Fibroblast of peridontal ligament (primary cell): ENCODE results near the gene RASGRP4.

Source experiments
- DNase-seq: peaks from one replicate; pipeline ENCODE4 v3.0.0-alpha.2; 2010; ENCODE audit errors: extremely low read depth

The RASGRP4 gene

DNA sequence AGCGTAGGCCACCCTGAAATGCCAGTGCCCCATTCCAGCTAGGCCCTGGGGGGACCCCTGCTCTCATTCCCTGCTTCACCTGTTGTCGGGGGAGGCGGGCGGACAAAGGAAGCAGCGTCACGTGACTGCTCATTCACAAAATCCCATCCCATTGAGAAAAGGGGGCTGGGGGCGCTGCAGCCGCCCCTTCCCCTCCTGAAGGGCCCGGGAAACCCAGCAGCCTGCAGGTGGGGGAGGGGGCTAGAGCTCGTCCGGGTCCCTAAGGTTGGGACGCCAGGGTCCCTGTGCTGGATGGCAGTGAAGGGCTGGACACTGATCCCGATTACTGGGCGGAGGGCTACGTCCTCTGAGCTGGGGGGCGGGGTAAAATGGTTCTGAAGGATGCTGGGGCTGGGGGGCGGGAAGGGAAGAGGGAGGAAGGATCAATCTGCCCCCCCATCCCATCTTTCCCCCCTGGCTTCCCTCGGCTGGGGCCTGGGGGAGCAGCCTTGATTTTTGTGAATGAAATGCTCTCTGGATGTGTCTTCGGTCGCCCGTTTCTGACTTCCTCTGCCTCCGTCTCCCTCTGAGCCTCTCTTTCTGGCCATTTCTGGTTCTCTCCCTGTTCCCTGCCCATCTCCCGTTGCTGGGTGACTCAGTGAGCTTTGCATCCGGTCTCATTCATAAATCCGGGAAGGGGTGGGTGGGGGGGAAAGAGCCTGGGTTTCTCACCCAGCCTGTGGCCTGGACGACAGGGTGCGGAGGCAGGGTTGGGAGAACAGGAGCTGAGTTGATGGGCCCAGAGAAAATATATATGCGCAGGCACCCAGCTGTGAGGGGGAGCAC, 36.7 kb downstream of the RASGRP4 start:
- peak; percentile 62 for DNase-seq

GRCh38 chr19:38388349-38389100, 37.5 kb downstream of the RASGRP4 start, which contains the start of gene SPRED3:
Gene SPRED3 (plus strand): TSS chr19:38388697. CDS start chr19:38390303, 1,606 bp downstream.
- no peak for DNase-seq

GRCh38 chr19:38387550-38388348, 38.3 kb downstream of the RASGRP4 start, which contains the start of gene GGN:
Gene GGN (minus strand): TSS chr19:38388034. CDS start chr19:38387261, 773 bp downstream.
- DNase-seq: peak; percentile 92

DNA sequence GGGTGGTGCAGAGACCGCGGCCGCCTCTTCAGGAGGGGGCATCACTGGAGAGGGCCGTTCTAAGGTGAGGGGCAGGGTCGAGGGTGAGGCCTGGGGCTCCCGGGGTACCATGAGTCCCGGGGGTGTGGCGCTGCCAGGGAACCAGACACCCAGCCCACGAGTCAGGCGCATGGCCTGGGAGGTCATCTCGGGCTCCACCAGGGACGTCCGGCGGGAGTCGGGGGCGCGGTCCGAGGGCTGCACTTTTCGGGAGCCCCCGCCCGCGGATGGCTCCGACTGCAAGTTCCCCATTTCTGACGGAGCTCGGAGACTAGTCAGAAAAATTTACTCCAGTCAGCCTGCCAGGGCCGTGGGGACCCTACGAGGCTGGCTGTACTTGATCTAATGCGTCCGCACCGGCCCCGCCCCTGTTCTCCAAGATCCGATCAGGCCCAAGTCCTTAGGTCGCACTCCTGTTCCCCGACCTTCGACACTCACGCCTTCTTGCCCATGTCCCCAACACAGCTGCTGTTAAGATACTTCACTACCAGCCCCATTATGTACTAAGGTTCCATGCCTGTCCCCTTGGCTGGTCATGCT, 39.0 kb downstream of the RASGRP4 start:
- no peak for DNase-seq

DNA sequence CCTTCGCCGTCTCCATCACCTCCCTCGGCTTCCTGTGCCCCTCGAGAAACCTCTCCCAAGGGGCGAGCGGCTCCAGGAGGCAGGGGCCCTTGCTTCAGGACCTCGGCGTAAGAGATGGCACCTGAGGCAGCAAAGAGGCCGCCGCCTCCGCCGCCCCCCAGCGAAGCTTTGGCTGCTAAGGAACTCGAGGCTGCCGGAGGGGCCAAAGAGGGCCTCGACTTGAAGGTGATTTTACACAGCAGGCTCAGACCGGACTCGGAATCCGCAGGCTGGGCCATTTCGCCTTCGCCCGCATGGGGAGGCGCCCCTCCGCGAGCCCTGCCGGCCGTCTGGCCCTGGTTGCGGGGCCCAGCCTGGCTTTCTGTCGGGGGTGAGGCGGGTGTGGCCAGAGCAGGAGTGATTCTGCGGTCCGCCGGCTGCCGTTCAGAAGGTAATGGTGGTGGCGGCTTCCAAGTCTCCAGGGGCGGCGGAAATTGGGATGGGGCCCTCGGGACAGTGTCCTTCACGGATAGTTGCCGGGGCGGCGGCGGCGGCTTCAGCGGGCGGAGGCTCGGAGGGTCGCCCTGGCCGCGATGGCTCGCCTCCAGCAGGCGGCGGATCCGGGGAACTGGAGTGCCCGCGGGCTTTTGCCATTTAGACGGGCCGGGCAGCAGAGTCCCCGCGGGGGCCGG, 39.6 kb downstream of the RASGRP4 start:
- DNase-seq: no peak

GRCh38 chr19:38385804-38386257, 40.2 kb downstream of the RASGRP4 start:
- DNase-seq: no peak

- DNase-seq: no peak
Measured at GRCh38 chr19:38385057-38385803, 40.8 kb downstream of the RASGRP4 start.

DNA sequence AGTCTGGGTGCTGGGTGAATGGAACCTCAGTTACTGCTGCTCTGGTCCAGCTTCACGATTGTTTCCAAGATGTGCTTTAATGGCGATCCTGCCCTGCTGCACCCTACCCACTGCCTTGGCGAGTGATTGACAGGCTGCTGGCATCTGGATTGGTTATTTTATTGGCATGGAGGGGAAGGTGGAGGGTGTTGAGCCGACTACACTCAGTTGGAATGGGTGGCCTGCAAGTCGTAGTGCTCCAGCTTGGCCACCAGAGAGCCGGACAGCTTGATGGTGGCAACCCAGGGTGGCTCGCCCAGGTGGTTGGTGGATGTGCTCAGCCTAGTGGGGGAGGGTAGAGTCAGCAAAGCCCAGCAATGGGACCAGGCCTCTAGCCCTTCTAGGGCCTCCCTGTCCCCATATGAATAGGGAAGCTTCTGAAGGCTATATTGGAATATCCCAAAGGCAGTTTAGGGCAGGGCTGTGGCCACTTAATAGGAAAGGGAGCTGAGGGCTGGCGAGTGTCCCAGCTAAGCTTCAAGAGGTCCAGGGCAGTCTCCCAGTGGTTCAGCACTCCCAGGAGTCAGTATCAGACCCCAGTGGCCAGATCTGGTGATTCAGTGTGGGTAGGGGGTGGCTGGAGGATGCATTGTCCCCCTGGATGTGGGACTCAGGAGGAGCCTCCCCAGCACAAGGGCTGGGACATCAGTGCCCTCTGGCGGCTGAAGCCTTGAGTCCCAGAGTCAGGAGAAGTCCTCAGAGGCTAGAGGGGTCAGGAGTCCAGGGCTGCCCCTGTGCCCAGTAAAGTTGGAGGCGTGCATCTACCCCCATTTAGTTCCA, 41.6 kb downstream of the RASGRP4 start:
- DNase-seq: peak; percentile 23

DNA sequence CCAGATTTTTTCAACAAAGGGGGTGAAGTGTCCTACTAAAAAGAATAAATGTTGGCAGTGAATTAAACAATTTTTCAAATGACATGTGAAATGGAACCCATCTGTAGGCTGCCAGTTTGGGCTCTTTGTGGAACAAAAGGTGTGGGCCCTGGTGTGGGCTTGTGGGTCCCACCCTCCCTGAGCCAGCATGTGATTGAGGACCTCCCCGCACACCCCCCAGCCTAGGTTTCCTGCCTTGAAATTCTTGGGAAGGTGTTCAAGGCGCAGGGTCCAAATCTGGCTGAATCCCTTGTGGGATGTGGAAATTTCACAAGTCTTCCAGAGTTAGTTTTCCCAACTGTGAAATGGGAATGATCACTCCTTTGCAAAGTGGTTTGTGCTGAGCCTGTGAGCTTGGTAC, 42.3 kb downstream of the RASGRP4 start:
- DNase-seq: no peak

- DNase-seq: no peak
Measured at GRCh38 chr19:38383184-38383583, 42.8 kb downstream of the RASGRP4 start.

DNA sequence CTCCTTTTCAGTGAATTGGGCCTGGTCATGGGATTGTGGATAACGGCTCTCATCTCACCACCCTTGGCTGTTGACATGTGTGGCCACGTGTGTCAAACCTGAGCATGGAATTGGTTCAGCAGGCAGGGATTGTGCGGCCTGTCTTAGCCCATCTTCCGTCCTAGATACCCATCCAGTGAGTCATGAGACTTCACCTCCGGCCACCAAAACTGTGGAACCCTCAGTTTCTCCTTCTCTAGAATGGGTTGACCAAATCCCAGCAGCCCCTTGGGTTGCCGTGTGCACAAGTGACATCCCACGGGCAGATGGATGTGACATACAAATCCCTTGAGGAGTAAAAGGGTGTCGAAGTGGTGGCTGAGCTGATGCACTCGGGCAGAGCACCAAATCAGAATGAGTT, 44.9 kb downstream of the RASGRP4 start:
- no peak for DNase-seq

GRCh38 chr19:38378866-38379265, 47.2 kb downstream of the RASGRP4 start:
- no peak for DNase-seq

DNA sequence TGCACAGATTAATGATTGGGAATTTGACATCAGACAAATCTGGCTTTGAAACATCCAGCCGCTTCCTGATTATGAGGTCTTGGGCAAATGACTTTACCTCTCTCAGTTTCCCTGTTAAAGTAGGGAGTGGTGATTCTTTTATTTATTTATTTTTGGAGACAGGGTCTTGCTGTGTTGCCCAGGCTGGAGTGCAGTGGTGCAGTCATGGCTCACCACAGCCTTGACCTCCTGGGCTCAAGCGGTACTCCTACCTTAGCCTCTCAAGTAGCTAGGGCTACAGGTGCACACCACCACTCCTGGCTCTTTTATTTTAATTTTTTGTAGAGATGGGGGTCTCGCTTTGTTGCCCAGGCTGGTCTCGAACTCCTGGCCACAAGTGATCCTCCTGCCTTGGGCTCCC, 49.0 kb downstream of the RASGRP4 start:
- no peak for DNase-seq

GRCh38 chr19:38376576-38376975, 49.4 kb downstream of the RASGRP4 start:
- DNase-seq: no peak

DNA sequence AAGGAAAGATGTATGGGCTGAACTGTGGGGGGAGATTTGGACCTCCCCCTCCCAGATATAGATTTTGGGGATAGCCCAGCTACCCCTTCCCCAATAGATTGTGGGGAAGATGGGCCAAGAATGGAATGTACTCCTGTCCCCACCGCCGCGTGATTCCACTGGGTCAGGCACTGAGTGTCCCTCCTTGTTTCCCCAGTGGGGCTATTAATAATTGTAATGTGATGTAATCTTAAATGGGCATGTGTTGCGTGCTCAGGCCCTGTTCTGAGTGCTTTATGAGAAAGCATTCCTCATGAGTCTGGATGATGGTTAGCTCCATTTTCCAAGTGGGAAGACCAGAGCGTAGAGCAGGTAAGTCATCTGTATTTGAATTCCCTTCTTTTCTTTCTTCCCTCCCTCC, 50.3 kb downstream of the RASGRP4 start:
- peak; percentile 7 for DNase-seq

GRCh38 chr19:38375098-38375493, 50.9 kb downstream of the RASGRP4 start:
- peak; percentile 34 for DNase-seq

- peak; percentile 98 for DNase-seq
Measured at GRCh38 chr19:38374332-38375097, 51.5 kb downstream of the RASGRP4 start, which contains the start of gene PSMD8. Gene PSMD8 (plus strand): TSS chr19:38374571. CDS start chr19:38374602, 31 bp downstream.

DNA sequence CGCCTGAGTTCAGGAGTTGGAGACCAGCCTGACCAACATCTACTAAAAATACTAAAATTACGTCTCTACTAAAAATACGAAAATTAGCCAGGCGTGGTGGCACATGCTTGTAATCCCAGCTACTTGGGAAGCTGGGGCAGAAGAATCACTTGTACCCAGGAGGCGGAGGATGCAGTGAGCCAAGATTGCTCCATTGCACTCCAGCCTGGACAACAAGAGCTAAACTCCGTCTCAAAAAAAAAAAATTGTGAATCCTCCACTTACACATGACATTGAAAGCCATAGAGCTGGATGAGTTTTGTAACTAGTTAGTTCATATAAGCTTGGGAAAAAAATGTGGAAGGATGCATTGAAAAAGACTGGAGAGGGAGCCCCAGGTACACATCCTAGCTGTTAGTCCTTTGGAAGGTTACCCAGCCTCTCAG, 52.1 kb downstream of the RASGRP4 start:
- DNase-seq: no peak
